GM23248 (cell line): ENCODE results near the gene HIVEP3. TPM values are rescaled to one million over a fixed set of nuclear protein-coding genes. Genes with fewer than 3 reads are reported as not detected.

Experiments
- DNase-seq: peaks from one replicate; pipeline ENCODE4 v3.0.0-alpha.2; 2015
- H2AFZ ChIP-seq: fragments of 200-600 bp; sonication (generic); 2 replicates; pipeline ENCODE4 v1.6.1; 2016; ENCODE audit warnings: antibody characterized with exemption
- H3F3A ChIP-seq: fragments of 200-600 bp; sonication (generic); 2 replicates; pipeline ENCODE4 v1.6.1; 2016; ENCODE audit warnings: mild to moderate bottlenecking, antibody characterized with exemption, mixed run types; ENCODE audit not compliant: insufficient read depth
- H3K27ac ChIP-seq: fragments of 200-600 bp; sonication (generic); 2 replicates; pipeline ENCODE4 v1.5.1; 2016; ENCODE audit warnings: mild to moderate bottlenecking
- H3K27me3 ChIP-seq: fragments of 200-600 bp; sonication (generic); replicated peaks from 2 replicates; pipeline ENCODE4 v1.6.1; 2016; ENCODE audit warnings: mild to moderate bottlenecking; ENCODE audit not compliant: insufficient read depth
- H3K36me3 ChIP-seq: fragments of 200-600 bp; sonication (generic); 2 replicates; pipeline ENCODE4 v1.6.1; 2016; ENCODE audit warnings: low read depth, mild to moderate bottlenecking
- H3K4me1 ChIP-seq: fragments of 200-600 bp; sonication (generic); 2 replicates; pipeline ENCODE4 v1.6.1; 2016; ENCODE audit warnings: mild to moderate bottlenecking; ENCODE audit not compliant: insufficient read depth
- H3K4me2 ChIP-seq: fragments of 200-600 bp; sonication (generic); one replicate; pipeline ENCODE4 v1.6.1; 2016; ENCODE audit warnings: mild to moderate bottlenecking; ENCODE audit not compliant: unreplicated experiment
- H3K4me3 ChIP-seq: fragments of 200-600 bp; sonication (generic); 2 replicates; pipeline ENCODE4 v1.5.1; 2016; ENCODE audit warnings: mild to moderate bottlenecking
- H3K79me2 ChIP-seq: fragments of 200-600 bp; sonication (generic); 2 replicates; pipeline ENCODE4 v1.6.1; 2016; ENCODE audit warnings: mild to moderate bottlenecking; ENCODE audit not compliant: insufficient read depth
- H3K9ac ChIP-seq: fragments of 200-600 bp; sonication (generic); 2 replicates; pipeline ENCODE4 v1.6.1; 2016; ENCODE audit warnings: mild to moderate bottlenecking
- H3K9me2 ChIP-seq: fragments of 200-600 bp; sonication (generic); 2 replicates; pipeline ENCODE4 v1.6.1; 2016; ENCODE audit warnings: mixed run types, mild to moderate bottlenecking, moderate library complexity; ENCODE audit not compliant: insufficient read depth
- H3K9me3 ChIP-seq: fragments of 200-600 bp; sonication (generic); one replicate; pipeline ENCODE4 v1.6.1; 2017; ENCODE audit warnings: low read depth
- H4K20me1 ChIP-seq: fragments of 200-600 bp; sonication (generic); 2 replicates; pipeline ENCODE4 v1.6.0; 2016; ENCODE audit not compliant: insufficient read depth
- EZH2 ChIP-seq: fragments of 200-600 bp; sonication (generic); IDR thresholded peaks from 2 replicates; pipeline ENCODE4 v1.6.1; 2018; ENCODE audit warnings: antibody characterized with exemption, mild to moderate bottlenecking; ENCODE audit not compliant: insufficient read depth, poor library complexity, severe bottlenecking
- EZH2phosphoT487 ChIP-seq: fragments of 200-600 bp; sonication (generic); IDR thresholded peaks from 2 replicates; pipeline ENCODE4 v1.6.1; 2018; ENCODE audit warnings: antibody characterized with exemption, moderate library complexity, mild to moderate bottlenecking, low read depth; ENCODE audit not compliant: insufficient read depth
- WGBS, 2 experiments: methylation state at CpG; one replicate each; pipeline ENCODE4 v1.1.6; 2015 to 2017; ENCODE audit warnings: low lambda C conversion rate in 2 of 2, low coverage in 1 of 2; ENCODE audit errors: missing lambda C conversion rate in 2 of 2; 5-methylcytosine and 5-hydroxymethylcytosine counted together
- in situ Hi-C: fragments of 300-500 bp; cut with MboI; formaldehyde crosslinking; loops from 2 replicates; pipeline ENCODE4 v1.15.0; 2020
- polyA plus RNA-seq: library from polyadenylated mRNA; unstranded; fragments of >200 nt; fragmentation: Nextera tagmentation; extraction: Ambion mirVana; gene quantifications from 2 replicates; pipeline ENCODE4 v1.2.1, GENCODE V29; 2016
- total RNA-seq: library from RNA; depleted of rRNA; stranded (reverse); fragments of >200 nt; shearing (Covaris generic); gene quantifications from 2 replicates; pipeline ENCODE4 v1.2.3, GENCODE V29; 2014

The HIVEP3 gene
- total and polyA plus RNA-seq, 2 experiments from 2014 or later: 1.7 to 7.2 TPM

DNA sequence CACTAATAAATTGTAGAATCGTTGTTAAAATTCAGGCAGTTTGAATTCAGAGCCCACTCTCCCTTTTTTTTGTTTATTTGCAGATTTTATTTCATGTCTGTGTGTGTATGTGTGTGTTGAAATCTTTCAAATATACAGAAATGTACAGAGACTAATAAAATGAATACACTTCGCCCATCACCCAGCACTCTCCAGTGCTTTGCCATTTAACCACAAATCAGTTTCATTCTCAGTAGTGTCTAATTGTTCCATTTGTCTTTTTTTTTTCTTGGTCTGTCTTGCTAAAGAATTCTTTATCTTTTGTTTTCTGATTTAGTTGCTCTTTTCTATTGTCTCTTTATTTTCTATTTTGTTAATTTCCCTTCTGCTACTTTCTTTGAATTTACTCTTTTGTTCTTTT, 99.7 kb downstream of the HIVEP3 start:
- Histone ChIP-seq H3K4me2 (no peak overlapping the region), H2AFZ (no peak overlapping the region), H3K9me2 (no peaks in the 10 kb centered on the region), H4K20me1 (no peaks in the 10 kb centered on the region), H3K4me3 (no peak overlapping the region), H3K4me1 (peaks cover 9% of the 10 kb centered on the region), H3K9ac (no peak overlapping the region), H3K9me3 (no peaks in the 10 kb centered on the region), H3K27ac (no peak overlapping the region), H3K79me2 (no peaks in the 10 kb centered on the region), H3K36me3 (no peaks in the 10 kb centered on the region), H3F3A (no peaks in the 10 kb centered on the region; the same call in 1 of the 2 replicates), H3K27me3 (no peaks in the 10 kb centered on the region)
- WGBS, 2 experiments: 76 to 81% methylated on average over 2 of the region's 2 CpGs
- in situ Hi-C loops: no loop called here
- TF ChIP-seq EZH2phosphoT487 (no peak), EZH2 (no peak)
- no peak for DNase-seq

DNA sequence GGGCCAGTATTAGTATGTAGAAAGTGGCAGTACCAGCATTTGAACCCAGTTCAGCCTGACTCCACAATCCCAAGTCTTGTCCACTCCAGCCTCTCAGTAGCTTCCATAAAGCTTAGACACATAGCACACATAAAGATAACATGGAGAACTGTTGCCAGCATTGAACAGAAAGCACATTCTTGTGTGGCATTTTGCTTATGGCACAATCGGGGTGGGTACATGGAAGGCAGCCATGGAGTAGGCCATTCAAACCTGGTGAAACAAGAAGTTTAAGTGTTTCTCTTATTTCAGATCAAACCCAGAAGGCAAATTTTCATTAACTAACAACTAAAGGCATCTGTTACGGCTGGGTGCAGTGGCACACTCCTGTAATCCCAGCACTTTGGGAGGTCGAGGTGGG, 102.7 kb downstream of the HIVEP3 start:
- Histone ChIP-seq H3K79me2 (no peaks in the 10 kb centered on the region), H3K4me1 (peaks cover 23% of the 10 kb centered on the region), H3K4me3 (no peak overlapping the region), H3K9me2 (no peaks in the 10 kb centered on the region), H4K20me1 (no peaks in the 10 kb centered on the region), H3K9ac (no peak overlapping the region), H2AFZ (no peak overlapping the region), H3F3A (peaks cover 12% of the 10 kb centered on the region), H3K36me3 (no peaks in the 10 kb centered on the region), H3K9me3 (no peaks in the 10 kb centered on the region), H3K4me2 (no peak overlapping the region), H3K27ac (no peak overlapping the region), H3K27me3 (no peaks in the 10 kb centered on the region)
- in situ Hi-C loops: no loop called here
- DNase-seq: no peak
- 74 to 83% methylated on average over 3 of the region's 3 CpGs for WGBS, 2 experiments
- TF ChIP-seq EZH2phosphoT487 (no peak), EZH2 (no peak)

DNA sequence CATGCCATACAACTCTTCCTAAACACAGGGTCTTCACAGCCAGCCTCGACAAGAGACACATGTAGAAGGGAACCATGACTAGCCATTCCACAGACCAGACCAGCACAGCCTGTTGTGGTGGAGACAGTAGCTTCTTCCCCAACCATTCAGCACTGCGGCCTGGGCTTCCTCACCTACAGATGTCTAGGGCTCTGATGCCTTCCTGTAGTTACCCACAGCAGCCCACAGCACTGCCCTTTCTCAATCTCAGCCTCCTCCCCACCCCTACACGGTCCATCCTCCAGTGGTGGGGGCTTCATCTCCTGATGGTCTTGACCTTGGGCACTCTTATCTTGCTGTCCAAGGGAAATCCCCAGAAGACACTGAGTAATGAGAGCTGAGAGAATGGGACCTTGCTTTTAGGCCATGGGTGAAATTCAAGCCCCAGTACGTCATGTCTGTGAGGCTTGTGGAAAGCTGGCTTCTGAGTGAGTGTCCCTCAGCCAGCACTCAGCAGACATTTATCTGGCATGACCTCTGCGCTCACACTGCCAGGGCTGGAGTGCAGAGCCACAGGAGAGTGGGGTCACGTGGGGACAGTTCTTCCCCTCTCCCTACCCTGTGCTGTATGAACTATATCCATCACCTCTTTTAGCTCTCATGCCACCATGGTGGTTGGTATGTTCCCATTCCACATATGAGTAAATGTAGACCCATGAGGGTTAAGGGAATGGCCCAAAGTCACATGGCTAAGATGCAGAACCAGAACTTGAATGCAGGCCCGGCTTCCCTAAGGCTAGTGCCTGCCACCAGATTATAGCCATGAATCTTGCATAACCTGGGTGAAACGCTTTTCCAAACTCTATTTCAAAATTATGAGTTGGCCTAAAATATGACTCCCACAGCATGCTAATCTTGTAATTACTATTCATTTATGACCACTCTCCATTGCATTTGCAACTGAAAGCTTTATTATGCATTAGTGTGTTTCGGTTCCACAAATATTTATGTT, 104.7 kb downstream of the HIVEP3 start:
- no peak overlapping the region for H3K4me2 ChIP-seq
- H3F3A ChIP-seq: peaks cover 12% of the 10 kb centered on the region
- H4K20me1 ChIP-seq: no peaks in the 10 kb centered on the region
- peaks cover 23% of the 10 kb centered on the region for H3K4me1 ChIP-seq
- TF ChIP-seq EZH2phosphoT487 (no peak), EZH2 (no peak)
- H3K9me3 ChIP-seq: no peaks in the 10 kb centered on the region
- no peaks in the 10 kb centered on the region for H3K79me2 ChIP-seq
- H3K27ac ChIP-seq: no peak overlapping the region
- in situ Hi-C loops: no loop called here
- H3K9me2 ChIP-seq: no peaks in the 10 kb centered on the region
- H3K9ac ChIP-seq: no peak overlapping the region
- no peak overlapping the region for H2AFZ ChIP-seq
- H3K27me3 ChIP-seq: no peaks in the 10 kb centered on the region
- H3K36me3 ChIP-seq: no peaks in the 10 kb centered on the region
- whole genome bisulfite sequencing, 2 experiments: 59 to 66% methylated on average over 9 of the region's 9 CpGs
- no peak overlapping the region for H3K4me3 ChIP-seq
- peak; percentile 40 for DNase-seq

DNA sequence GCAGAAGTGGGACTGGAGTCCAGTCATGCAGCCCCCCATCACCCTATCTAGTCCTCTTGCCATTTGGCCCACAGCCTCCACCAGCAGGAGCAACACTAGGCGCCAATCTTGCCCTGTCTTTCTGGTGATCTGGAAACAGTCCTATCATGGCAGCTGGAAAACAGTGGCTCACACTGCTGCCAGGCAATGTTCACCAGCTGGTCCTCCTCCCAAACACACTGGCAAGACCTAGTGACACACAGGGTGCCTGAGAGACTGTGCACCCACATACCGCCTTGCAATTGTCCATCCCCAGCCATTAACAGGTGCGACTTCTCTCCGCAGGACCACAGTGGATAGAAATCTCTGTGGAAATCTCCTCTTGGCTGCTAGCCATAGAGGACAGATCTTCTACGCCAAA, 105.5 kb downstream of the HIVEP3 start:
- Histone ChIP-seq H3K9ac (no peak overlapping the region), H3K4me1 (peaks cover 23% of the 10 kb centered on the region), H3K4me2 (no peak overlapping the region), H3F3A (peaks cover 12% of the 10 kb centered on the region), H3K4me3 (no peak overlapping the region), H3K36me3 (no peaks in the 10 kb centered on the region), H3K9me2 (no peaks in the 10 kb centered on the region), H3K9me3 (no peaks in the 10 kb centered on the region), H4K20me1 (no peaks in the 10 kb centered on the region), H3K27ac (no peak overlapping the region), H2AFZ (no peak overlapping the region), H3K79me2 (no peaks in the 10 kb centered on the region), H3K27me3 (no peaks in the 10 kb centered on the region)
- in situ Hi-C loops: no loop called here
- TF ChIP-seq EZH2phosphoT487: no peak
- TF ChIP-seq EZH2: no peak
- WGBS, 2 experiments: 88 to 95% methylated on average over 5 of the region's 5 CpGs
- no peak for DNase-seq
